Globus pallidus (tissue), 1 donor: ENCODE data around the gene CSNK2A2.

ENCODE experiments used
- DNase-seq: peaks from one replicate; pipeline ENCODE4 v3.0.0-alpha.2; 2015; ENCODE audit warnings: low spot score

Gene CSNK2A2

DNA sequence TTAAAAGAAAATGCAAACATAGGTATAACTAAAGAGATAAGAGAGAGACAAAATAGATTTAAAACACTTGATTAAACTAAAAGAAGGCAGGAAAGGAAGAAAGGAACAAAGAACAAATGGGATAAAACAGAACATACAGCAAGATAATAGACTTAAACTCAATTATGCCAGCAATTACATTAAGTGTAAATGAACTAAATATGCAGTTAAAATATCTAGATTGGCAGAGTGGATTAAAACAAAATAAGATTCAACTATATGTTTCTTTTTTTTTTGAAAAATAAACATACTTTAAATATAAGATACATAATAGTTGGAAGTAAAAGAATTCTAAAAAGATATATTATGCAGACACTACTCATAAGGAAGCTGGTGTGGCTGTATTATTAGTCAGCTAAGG is 59.1 kb downstream of the CSNK2A2 start:
- no peak for DNase-seq

GRCh38 chr16:58137581-58137980 is 60.3 kb downstream of the CSNK2A2 start:
- DNase-seq = no peak

DNA sequence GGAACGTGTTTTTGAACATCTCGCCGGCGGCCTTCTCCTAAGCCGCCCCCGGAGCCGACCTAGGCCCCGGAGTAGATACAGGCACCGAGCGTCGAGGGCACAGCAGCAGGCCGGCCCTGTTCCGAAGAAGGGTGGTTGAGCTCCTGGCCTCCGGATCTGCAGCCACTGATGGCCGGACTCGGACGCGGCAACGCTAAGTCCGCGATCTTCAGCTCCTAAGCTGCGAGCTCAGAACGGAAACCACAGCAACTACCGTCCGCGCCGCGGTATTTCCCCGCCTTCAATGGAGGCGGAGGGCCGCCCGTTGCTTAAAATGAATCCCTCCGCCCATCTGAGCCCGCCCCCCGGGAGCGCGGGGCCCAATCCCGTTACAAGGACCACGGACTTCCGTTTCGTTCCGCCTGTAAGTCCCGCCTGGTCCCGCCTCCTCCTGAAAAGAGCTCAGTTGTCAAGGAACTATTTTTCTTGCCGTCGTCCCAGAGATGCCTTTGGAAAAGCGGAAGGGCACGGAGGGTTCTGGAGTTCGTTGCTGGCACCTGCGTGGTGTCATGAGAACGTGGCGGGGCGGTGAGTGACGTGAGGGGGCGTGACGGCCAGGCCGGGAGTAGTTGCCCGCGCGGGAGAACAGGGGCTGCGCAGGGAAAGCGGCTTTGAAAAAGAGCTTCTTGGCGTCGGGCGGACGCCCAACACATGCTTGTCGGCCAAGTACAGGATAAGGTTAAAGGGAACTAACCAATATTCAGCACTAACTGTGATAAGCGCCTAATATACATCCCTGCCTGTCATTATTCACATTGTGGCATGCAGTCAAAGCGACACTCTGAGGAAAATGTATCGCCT is 68.6 kb downstream of the CSNK2A2 start, which contains the start of gene CFAP20:
Gene CFAP20 (minus strand): TSS at position 285 of the 840 bp plus-strand sequence. CDS start 266 bp downstream, at position 19.
- peak; percentile 99 for DNase-seq

DNA sequence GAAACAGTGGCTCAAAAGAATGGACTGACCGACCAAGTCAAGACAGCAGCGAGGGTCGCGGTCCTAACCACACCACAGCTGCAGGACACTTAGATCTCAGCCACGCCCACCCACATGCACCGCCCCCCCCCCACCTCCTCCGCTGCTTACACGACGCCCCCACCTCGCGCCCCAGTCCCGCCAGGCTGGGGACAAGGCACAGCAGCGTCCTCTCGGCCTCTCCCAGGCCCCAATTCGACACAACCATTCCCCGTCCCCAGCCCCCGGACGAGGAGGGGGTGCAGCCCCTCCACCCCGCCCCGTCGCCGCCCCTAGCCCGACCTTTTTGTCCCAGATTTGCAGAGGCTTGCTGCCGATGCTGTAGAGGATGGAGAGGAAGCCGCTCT is 69.2 kb downstream of the CSNK2A2 start:
- DNase-seq = no peak

GRCh38 chr16:58128181-58128631 is 69.7 kb downstream of the CSNK2A2 start:
- DNase-seq = peak; percentile 77

GRCh38 chr16:58127634-58128033 is 70.3 kb downstream of the CSNK2A2 start:
- no peak for DNase-seq

DNA sequence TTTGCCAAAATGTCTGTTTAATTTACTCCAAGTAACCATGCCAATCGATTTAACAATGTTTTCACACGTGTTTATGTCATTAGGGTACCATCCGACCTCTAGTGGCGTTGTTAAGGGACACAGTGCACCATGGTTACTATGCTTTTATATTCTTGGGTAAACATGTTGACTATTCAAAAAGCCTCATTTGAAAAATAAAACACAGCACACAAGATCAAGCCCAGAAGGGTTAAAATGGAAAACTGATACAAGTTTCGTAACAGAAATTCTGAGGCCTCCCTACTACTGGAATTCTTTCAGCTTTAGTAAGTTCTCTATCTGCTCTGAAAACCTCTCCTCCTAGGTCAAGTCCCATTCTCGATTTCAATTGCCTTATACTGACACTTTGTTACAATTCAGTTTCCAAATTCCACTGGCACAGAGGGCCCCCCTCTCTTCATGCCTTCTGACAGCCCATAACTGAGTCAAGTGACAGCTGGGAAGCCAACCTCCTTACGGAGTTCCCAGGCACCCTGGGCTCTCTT is 70.8 kb downstream of the CSNK2A2 start:
- DNase-seq = no peak

DNA sequence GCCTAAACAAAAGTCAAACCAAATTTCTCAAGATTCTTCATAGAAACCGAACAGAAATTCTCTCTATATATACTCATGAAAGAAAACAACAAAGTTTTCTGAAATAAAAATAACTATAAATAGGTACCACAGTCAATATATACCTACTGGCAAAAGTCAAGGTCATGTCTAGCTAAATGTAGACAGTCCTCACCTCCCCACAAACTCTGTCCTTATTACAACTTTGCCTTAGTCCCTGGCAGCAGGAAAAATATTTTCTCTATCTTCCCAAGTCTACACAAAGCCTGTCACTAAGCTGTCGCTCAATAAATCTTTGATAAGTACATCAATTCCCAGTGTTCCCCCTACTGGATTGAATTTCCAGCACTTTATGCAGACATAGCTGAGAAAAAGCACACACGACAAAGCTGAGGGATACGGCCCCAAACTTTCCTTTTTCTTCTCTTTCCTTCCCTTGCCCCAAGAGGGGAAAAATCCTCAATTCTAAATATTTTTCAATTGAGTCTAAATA is 71.4 kb downstream of the CSNK2A2 start:
- DNase-seq = no peak

DNA sequence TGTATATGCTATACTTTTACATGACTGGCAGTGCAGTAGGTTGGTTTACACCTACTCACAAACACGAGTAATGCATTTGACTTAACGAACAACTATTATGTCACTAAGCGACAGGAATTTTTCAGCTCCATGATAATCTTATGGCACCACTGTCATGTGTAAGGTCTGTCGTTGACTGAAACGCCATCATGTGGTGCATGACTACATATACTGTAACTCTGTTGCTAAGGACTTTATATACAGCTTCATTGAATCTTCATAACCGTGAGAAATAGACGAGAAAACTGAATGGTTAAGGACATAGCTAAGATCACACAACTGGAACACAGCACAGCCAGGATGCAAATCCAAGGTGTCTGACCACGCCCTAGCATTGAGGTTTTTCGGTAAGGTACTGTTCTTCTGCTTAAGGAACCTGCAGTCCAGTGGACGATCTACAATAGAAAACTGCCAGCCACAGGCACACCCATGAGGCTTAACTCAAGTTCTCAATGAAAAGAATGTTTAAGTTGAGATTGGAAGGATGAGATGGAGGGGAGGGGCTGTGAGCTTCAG is 72.0 kb downstream of the CSNK2A2 start:
- no peak for DNase-seq

DNA sequence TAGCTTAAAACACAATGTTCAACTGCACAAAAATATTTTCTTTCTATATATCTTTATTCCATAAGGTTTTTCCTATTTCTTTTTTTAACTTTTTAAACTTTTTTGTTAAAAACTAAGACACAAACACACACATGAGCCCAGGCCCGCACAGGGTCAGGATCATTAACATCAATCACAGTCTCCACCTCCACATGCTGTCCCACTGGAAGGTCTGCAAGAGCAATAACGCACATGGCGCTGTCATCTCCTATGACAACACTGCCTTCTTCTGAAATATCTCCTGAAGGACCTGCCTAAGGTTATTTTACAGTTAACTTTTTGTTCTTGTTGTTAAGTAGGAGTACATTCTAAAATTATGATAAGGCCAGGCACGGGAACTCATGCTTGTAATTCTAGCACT is 72.9 kb downstream of the CSNK2A2 start:
- no peak for DNase-seq

- DNase-seq = no peak
Observed at GRCh38 chr16:58124601-58124915, 73.3 kb downstream of the CSNK2A2 start.

DNA sequence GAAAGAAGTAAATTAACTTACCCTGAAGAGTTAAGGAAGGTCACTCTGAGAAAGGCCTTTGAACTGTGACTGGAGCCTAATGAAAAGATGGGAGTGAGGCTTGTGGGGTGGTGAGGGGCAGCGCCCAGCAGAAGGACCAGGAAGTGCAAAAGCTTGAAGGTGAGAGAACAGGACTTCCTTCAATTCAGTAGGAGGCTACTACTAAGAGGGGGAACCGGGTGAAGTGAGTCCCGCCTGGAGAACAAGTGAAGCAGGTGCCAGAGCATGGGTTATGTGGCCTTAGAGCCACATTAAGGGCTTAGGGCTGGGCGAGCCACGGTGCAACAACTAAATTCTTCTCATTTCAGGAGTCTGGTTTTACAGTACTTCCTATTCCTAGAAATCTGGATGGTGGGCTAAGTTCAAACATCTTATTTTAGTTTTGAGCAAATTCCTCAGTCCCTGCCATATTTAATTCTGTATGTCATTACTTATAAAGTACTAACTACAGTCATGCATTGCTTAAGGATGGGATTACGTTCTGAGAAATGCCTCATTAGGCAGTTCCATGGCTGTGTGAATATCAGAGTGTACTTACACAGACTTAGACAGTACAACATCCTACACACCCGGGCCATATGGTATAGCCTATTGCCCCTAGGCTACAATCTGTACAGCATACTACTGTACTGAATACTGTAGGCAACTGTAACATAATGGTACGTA is 73.9 kb downstream of the CSNK2A2 start:
- DNase-seq = no peak

- no peak for DNase-seq
Observed at GRCh38 chr16:58121132-58121531, 76.8 kb downstream of the CSNK2A2 start.

GRCh38 chr16:58120234-58120633 is 77.7 kb downstream of the CSNK2A2 start:
- DNase-seq = no peak

DNA sequence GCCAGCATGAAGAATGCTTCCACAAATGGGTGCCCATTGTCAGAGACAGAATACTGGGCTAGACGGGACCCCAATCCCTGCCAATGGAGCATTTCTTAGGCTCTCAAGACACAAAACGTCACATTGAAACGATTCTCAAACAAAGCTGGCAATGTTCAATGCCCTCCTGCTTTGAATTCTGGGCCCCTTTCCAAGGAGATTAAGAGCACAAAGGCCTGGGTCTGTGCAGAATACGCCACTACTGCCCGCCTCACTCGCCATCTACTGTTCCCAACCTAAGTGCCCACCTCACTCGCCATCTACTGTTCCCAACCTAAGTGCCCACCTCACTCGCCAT is 78.4 kb downstream of the CSNK2A2 start:
- DNase-seq = peak; percentile 59

- no peak for DNase-seq
Observed at GRCh38 chr16:58118801-58119508, 79.0 kb downstream of the CSNK2A2 start.

DNA sequence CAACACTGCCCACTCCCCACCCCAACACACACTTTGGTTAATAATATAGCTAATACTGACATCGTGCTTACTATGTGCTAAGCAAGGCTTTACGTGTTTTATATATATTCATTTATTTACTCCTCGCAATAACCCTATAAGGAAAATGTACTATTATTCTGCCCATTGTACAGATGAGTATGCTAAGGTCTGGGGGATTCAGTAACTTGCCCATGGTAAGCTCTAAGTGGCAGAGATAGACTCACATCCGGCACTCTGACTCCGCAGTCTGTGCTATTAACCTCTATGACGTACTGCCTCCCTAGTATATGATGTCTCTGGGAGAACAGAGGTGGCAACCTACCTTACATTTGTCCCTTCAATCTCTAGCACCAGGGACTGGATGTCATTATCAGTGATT is 81.4 kb downstream of the CSNK2A2 start:
- DNase-seq = no peak

DNA sequence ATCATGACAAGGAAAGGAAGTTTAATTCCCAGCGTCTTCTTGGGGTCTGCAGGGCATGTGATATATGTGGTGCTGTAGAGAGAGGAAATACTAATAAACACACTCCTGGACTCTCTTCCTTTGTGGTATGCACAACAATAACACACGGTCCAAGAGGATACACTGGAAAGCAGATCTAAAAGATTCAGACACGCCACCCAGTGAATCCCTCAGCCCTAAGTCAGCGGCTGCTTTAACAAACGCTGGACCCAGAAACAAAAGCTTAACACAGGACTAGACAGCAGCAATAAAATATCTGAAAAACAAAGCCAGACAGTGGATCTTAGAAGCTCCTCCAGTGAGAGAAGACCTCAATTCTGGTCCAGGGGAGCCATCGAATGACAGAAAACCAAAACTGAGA is 81.8 kb downstream of the CSNK2A2 start:
- DNase-seq = no peak

GRCh38 chr16:58114827-58115825 is 82.8 kb downstream of the CSNK2A2 start:
- DNase-seq = no peak

GRCh38 chr16:58111302-58111627 is 86.6 kb downstream of the CSNK2A2 start:
- DNase-seq = no peak
